GM21515 (cell line): ENCODE data around the gene SMIM35.

Experiments used
- ATAC-seq: cut with Tn5 transposase; IDR thresholded peaks from one replicate; pipeline ENCODE4 v1.9.1; 2021; ENCODE audit not compliant: unreplicated experiment

Gene SMIM35

DNA sequence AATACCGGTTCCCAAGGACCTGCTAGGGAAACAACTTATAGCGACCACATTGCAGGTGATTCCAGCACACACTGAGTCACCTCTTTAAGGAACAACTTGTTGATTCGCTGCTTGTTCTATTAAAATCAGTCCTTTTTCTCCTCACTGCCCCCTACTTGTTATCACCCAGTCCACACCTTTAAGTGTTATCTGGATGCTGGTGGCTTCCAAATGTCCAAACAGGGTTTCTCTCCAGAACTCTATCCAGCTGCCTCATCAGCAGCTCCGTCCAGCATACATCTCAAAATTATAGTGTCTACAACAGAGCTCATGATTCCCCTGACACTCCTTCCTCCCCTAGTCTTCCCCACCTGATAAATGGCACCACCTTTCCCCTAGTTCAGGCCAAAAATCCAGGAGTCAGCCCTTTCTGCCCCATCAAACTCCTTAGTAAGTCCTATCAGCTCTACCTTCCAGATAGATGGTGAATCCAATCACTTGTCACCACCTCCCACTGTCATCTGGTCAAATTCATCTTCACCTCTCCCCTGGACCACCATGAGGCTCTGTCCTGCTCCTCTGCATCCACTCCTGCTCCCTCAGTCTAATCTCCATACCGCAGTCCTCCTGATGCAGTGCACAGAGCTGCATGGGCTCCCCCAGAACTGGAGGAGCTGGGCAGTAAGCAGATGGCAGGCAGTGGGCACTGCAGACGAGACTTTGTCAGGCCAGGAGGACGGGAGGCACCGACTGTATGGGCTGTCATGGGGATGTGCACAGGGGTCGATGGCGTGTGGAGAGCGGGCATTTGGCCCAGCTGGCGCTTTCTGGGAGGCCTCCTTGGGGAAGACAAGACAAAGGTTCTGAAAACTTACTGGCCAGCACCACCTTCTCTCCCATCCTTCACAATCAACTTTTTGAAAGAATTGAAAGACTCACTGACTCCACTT is 81.3 kb downstream of the SMIM35 start:
- ATAC-seq = no peak

DNA sequence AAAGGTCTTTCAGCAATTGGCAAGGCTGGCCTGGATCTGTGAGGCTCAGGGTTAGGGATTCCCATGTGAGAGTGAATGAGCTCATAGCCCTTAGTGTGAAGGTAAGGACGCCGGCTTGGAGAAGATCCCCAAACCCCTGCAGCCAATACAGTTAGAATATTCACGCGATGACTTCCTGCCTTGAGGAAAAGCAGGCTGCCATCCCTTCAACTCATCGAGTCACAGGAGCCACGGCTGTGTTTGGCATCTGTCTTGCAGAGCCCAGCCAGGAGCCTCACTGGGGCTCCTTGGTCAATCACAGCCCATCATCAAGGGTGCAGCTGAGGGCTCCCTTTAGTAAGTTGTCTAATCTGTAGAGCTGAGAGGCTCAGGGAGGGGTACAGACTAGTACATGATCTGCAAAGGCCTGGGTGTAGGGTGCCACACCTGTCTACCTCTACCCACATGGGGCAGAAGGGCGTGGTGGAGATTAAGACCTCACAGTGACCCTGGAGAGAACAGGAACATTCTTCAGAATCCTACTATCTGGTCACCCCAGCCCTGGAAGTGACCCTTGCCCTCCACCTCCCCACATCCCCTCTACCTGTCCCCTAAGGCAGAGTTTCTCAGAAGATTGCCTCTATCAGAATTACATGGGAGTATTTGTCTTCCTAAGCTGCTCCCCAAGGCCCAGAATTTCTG is 82.1 kb downstream of the SMIM35 start:
- ATAC-seq = no peak

DNA sequence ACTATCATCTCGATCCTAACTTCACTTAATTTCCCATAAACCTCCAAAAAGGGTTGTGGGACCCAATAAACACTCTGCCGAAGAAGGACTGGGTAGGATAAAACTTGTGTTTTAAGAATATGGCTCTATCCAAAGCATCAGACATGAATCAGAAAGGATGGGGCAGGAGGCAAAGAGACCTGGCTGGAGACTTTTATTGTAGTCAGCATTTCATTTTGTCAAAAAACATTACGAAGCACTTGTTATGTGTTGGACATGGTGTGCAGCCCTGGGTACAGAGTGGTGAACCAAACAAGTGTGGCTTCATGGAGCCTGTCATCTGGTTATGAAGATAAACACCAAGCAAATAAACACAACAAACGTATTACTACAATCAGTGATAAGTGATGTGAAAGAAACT is 83.3 kb downstream of the SMIM35 start:
- ATAC-seq = no peak

DNA sequence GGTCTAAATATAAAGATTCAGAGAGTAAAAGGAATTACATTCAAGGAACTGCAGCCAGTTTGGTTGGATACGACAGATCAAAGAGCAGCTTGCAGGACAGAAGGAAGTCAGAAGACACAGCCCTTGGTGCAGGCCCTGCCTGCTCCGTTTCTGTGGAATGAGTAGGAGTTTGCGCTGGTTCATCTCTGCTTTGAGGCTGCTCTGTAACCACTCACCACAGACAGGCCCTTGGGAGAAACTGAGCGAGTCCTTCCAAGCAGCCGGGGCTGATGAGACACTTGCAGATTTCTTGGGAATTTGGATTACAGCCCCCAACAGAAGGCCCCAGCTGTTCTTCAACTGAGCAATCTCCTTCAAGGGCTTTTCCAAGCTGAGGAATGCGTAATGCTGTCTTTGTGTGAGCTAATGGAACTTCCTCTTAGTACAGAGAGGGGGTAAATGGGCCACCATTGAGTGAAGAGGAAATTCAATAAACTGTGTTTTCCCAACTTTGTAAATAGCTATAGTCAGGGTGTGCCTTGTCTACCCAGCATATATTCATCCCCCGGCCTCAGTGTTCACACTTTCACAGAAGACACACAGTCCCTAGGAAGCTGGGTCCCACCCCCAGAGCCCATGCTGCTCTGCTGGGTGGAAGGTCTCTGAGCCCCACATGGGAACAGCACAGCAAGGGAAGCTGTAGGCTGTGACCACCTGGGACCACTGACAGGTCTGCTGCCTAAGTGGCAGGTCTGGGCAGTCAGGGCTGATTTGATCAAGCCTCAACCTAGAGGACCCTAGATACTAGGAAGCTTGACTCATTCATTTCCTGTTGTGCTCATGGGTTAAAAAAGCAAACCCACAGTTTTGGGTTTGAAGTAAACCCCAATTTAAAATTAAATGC is 84.0 kb downstream of the SMIM35 start:
- no peak for ATAC-seq

DNA sequence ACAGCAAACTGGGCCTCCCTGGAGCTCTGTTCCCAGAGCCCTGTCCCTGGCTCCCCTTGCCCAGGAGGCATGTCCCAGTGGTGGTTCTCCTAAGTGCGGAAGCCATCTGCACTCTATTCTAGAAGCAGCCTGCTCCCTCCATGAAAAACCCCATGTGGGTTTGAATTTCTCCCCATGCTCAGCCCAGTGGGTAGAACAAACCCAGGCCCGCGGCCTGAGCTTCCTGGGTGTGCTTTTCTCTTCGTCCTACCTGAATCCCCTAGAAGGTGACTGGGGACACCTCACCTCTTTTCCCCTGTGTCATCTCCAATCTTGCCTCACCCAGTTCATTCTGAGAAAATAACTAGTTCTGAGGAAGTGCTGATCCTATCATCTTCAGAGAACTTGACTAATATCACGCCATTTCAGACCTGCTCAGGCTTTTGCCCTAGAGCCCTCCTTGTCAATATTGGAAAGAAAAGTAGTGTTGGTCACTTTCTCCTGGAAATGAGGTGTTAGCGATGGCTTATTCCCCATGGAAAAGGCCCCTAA is 84.7 kb downstream of the SMIM35 start:
- no peak for ATAC-seq

DNA sequence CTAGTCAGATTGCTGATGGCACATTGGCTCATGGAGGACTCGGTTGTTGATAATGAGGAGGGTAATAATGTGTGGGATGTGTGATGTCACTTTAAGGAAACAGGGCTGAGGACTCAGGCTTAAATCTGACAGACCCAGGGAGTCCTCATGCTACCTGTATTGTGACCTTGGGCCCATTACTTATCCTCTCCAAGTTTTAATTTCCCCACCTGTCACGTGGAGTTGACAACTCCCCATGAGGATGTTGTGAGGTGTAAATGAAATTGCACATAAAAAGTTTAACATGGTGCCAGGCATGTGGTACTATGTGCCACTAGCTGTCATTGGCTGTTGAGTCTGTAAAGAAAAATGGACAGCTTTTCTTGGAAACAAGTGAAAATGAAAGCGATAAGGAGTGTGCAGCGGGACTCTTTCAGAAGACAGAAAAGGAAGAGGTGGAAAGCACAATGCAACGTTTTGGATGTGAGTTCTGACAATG is 85.2 kb downstream of the SMIM35 start:
- no peak for ATAC-seq

DNA sequence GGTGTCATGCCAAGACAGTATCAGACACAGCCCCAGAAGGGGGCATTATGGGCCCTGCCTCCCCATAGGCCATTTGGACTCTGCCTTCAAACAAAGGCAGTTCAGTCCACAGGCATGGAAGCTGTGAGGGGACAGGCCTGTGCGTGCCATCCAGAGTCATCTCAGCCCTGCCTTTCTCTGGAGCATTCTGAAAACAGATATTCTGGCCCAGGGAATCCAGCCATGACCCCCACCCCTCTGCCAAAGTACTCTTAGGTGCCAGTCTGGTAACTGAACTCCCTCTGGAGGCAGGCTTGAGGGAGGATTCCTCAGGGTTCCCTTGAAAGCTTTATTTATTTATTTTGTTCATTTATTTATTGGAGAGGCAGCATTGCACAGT is 85.9 kb downstream of the SMIM35 start:
- ATAC-seq = no peak

DNA sequence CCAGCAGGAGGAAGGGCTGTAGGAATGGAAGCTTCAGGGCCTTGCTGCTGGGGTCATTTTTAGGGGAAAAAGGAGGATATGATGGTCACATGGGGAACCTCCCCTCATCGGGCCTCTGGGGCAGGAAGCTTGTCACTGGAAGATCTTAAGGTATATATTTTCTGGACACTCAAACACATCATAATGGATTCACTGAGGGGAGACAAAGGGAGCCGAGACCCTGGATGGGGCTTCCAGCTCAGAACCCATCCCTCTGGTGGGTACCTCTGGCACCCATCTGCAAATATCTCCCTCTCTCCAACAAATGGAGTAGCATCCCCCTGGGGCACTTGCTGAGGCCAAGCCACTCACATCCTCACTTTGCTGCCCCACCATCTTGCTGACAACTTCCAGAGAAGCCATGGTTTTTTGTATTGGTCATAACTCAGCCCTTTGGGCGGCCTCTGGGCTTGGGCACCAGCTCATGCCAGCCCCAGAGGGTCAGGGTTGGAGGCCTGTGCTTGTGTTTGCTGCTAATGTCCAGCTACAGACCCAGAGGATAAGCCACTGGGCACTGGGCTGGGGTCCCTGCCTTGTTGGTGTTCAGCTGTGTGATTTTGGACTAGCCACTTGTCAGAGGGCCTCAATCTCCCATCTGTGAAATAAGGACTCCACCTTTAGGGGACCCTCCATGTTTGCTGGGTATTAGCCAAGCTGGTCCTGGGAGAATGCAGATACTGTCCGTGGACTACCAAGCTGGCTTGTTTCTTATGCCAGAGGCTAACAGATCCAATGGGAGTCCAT is 86.5 kb downstream of the SMIM35 start:
- no peak for ATAC-seq

DNA sequence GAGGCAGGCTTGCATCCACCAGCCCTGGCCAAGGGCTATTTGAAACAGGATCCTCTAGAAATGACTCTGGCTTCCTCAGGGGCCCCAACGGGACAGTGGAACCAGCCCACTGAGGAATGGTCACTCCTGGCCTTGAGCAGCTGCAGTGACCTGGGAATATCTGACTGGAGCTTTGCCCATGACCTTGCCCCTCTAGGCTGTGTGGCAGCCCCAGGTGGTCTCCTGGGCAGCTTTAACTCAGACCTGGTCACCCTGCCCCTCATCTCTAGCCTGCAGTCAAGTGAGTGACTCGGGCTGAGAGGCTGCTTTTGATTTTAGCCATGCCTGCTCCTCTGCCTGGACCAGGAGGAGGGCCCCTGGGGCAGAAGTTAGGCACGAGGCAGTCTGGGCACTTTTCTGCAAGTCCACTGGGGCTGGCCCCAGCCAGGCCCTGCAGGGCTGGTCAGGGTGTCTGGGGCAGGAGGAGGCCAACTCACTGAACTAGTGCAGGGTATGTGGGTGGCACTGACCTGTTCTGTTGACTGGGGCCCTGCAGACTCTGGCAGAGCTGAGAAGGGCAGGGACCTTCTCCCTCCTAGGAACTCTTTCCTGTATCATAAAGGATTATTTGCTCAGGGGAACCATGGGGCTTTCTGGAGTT is 87.3 kb downstream of the SMIM35 start:
- no peak for ATAC-seq

DNA sequence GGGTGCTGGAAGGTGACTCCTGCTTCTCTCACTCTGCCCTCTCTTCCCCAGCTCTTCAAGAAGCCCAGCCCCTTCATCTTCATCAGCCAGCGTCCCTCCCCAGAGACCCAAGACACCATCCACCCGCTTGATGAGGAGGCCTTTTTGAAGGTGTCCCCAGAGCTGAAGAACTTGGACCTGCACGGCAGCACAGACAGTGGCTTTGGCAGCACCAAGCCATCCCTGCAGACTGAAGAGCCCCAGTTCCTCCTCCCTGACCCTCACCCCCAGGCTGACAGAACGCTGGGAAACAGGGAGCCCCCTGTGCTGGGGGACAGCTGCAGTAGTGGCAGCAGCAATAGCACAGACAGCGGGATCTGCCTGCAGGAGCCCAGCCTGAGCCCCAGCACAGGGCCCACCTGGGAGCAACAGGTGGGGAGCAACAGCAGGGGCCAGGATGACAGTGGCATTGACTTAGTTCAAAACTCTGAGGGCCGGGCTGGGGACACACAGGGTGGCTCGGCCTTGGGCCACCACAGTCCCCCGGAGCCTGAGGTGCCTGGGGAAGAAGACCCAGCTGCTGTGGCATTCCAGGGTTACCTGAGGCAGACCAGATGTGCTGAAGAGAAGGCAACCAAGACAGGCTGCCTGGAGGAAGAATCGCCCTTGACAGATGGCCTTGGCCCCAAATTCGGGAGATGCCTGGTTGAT is 88.0 kb downstream of the SMIM35 start:
- ATAC-seq = no peak

DNA sequence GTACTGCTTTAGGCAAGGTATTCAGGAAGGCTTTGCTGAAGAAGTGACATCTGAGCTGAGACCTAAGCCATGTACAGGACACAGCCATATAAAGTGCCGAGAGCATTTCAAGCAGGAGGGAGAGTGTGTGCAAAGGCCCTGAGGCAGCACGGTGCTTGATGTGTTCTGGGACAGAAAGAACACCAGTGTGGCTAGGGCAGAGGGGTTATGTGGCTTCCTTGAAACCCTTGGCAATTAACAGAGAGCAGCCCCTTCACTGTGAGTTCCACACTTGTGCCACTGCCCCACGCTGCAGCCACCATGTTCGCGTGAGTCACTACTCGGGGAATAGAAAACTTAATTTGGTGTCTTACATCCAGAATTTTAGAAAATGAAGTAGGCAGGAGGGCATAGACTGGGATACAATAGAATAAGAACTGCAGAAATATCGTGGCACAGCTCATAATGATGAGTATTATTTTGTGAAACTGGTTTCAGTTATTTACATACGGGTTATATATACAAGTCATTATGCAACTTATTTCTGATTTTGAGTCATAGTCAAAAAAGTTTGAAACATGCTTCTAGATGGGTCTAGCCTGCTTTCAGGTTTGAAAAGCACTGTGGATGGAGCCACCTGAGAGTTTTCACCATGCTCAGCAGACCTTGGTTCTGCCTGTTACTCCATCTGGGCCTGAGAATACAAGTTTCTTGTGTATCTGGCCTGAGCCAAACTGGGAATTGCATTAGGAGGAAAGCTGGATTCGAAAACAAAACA is 88.8 kb downstream of the SMIM35 start:
- ATAC-seq = peak; percentile 52

DNA sequence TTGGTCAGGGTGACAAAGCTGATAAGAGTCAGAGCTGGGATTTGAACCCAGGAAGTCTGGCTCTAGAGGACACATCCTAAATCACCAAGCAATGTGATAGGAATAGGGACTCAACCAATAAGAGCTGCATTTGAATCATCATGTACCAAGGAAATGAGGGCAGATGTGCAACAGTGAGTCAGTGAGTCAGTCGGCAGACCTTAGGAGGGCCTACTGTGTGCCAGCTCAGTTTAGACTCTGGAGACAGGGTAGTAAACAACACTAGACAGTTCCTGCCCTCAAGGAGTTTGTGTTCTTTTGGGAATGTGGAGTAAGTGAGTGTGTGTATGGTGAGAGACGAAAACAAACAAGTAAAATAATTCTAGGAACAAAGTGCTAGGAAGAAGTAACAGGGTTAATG is 89.4 kb downstream of the SMIM35 start:
- no peak for ATAC-seq

DNA sequence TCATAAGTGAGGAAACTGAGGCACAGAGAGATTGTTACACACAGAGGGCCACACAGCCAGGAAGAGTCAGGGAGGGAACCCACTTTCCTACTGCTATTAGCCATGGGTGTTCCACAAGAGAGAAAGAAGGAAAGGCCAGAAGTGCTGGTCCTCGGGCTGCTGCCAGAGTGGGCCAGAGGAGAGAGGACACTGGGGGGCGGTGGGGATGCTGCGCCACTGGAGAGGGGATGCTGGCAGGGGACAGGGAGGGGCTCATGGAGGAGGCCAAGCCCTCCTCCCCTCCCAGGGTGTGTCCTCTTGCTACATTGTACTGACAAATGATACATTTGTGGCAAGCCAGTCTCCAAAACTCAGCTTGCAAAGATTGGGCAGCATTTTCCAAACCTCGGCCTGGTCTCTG is 90.7 kb downstream of the SMIM35 start:
- no peak for ATAC-seq

DNA sequence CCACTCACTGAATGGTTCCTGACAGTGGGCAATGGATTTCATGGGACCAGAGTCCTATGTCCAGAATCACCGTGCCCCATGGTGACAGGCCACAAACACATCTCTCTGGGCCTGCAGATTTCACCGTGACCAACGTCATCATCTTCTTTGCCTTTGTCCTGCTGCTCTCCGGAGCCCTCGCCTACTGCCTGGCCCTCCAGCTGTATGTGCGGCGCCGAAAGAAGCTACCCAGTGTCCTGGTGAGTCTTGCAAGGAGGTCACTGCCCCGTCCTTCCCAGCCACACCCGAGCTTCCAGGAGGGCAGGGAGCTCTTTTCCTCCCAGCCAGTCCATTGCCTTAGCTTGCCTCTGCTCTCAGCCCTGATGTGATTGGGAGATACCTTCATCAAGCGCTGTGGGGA is 91.3 kb downstream of the SMIM35 start:
- ATAC-seq = no peak

DNA sequence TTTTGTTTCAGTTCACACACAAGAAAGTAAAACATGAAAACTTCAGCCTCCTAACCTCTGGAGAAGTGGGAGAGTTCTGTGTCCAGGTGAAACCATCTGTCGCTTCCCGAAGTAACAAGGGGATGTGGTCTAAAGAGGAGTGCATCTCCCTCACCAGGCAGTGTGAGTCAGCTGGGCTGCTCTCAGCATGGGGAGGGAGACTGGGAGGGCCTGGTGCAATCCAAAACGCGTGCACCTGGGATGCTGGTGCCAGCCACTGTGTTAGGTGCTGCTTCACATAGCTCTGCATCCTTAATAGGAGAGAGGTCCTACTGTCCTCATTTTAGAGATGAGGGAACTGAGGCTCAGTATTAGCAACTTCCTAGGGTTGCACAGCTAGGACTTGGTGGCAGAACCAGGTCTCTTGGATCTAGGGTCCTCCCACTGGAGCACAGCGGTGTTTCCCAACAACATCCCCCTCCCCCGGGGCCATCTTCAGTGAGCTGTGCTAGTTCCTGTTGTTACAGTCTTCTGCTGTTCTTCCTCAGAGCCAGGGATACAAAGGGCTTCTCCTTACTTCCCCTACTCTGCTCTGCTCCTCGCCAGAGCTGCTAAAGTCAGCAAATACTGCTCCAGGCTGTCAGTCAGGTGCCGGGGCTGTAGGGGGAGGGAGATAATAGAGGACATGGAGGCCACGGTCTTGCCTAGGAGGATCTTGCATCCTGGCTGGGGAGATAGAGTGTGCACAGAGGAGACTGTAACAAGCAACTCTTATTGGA is 92.6 kb downstream of the SMIM35 start:
- ATAC-seq = no peak

DNA sequence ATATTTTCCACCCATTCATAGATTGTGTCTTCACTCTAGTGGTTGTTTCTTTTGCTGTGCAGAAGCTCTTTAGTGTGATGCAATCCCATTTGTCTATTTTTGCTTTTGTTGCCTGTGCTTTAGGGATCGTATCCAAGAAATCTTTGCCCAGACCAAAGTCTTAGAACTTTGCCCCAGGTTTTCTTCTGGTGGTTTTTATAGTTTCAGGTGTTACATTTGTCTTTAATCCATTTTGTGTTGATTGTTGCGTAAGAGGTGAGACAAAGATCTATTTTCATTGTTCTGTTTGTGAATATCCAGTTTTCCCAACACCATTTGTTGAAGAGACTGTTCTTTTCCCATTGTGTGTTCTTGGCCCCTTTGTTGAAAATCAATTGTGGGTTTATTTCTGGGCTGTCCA is 94.1 kb downstream of the SMIM35 start:
- ATAC-seq = no peak

DNA sequence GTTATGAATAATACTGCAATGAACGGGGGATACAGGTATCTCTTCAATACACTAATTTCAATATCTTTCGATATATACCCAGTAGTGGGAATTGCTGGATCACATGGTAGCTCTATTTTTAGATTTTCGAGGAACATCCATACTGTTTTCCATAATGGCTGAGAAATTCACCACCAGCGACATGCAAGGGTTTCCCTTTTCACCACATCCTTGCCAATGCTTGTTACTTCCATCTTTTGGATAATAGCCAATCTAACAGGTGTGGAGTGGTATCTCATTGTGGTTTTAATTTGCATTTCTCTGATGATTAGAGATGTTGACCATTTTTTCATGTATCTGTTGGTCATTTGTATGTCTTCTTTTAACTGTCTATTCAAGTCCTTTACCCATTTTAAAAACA is 94.6 kb downstream of the SMIM35 start:
- no peak for ATAC-seq
